HEK293 (cell line): ENCODE data around the gene FBXL15.

Experiments
- CTCF ChIP-seq: fragments of 450-650 bp; formaldehyde crosslinking; IDR thresholded peaks from 2 replicates; pipeline ENCODE4 v1.5.1; 2016; ENCODE audit warnings: missing biosample characterization, missing genetic modification characterization
- PRDM10 ChIP-seq: fragments of 450-650 bp; formaldehyde crosslinking; IDR thresholded peaks from 2 replicates; pipeline ENCODE4 v1.5.1; 2016; ENCODE audit warnings: missing biosample characterization, missing genetic modification characterization
- ZNF114 ChIP-seq: fragments of 450-650 bp; formaldehyde crosslinking; IDR thresholded peaks from 2 replicates; pipeline ENCODE4 v1.5.0; 2017; ENCODE audit warnings: missing biosample characterization, missing genetic modification characterization
- ZNF155 ChIP-seq: fragments of 450-650 bp; formaldehyde crosslinking; IDR thresholded peaks from 2 replicates; pipeline ENCODE4 v1.5.1; 2016; ENCODE audit warnings: missing biosample characterization, missing genetic modification characterization
- ZNF169 ChIP-seq: fragments of 450-650 bp; formaldehyde crosslinking; IDR thresholded peaks from 2 replicates; pipeline ENCODE4 v1.5.1; 2016; ENCODE audit warnings: missing biosample characterization, missing genetic modification characterization
- ZNF513 ChIP-seq: fragments of 450-650 bp; IDR thresholded peaks from 2 replicates; pipeline ENCODE4 v1.5.1; 2018; ENCODE audit warnings: missing biosample characterization, missing genetic modification characterization
- ZNF600 ChIP-seq: fragments of 450-650 bp; formaldehyde crosslinking; IDR thresholded peaks from 2 replicates; pipeline ENCODE4 v1.5.1; 2016; ENCODE audit warnings: missing biosample characterization, missing genetic modification characterization
- TF ChIP-seq, protein P1 (sequence below): fragments of 450-650 bp; formaldehyde crosslinking; IDR thresholded peaks from 2 replicates; pipeline ENCODE4 v1.5.1; 2016; ENCODE audit warnings: missing biosample characterization, missing genetic modification characterization

- TF ChIP-seq ZNF600 (tag by site-specific recombination): no peak
- no peak for TF ChIP-seq ZNF169
- TF ChIP-seq ZNF155 (tag by site-specific recombination): no peak
- TF ChIP-seq ZNF114 (tag by site-specific recombination): no peak
- no peak for TF ChIP-seq PRDM10
- no peak for TF ChIP-seq CTCF (tag by site-specific recombination)
- TF ChIP-seq, protein P1, sequence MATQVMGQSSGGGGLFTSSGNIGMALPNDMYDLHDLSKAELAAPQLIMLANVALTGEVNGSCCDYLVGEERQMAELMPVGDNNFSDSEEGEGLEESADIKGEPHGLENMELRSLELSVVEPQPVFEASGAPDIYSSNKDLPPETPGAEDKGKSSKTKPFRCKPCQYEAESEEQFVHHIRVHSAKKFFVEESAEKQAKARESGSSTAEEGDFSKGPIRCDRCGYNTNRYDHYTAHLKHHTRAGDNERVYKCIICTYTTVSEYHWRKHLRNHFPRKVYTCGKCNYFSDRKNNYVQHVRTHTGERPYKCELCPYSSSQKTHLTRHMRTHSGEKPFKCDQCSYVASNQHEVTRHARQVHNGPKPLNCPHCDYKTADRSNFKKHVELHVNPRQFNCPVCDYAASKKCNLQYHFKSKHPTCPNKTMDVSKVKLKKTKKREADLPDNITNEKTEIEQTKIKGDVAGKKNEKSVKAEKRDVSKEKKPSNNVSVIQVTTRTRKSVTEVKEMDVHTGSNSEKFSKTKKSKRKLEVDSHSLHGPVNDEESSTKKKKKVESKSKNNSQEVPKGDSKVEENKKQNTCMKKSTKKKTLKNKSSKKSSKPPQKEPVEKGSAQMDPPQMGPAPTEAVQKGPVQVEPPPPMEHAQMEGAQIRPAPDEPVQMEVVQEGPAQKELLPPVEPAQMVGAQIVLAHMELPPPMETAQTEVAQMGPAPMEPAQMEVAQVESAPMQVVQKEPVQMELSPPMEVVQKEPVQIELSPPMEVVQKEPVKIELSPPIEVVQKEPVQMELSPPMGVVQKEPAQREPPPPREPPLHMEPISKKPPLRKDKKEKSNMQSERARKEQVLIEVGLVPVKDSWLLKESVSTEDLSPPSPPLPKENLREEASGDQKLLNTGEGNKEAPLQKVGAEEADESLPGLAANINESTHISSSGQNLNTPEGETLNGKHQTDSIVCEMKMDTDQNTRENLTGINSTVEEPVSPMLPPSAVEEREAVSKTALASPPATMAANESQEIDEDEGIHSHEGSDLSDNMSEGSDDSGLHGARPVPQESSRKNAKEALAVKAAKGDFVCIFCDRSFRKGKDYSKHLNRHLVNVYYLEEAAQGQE: no peak
- no peak for TF ChIP-seq ZNF513 (tag by site-specific recombination)
Measured at GRCh38 chr10:102410429-102411073, 10.1 kb upstream of the FBXL15 start.
